Measurements from ENCODE around the gene DYSF. TPM values are rescaled to one million over a fixed set of nuclear protein-coding genes. Genes with fewer than 3 reads are reported as not detected.

The DYSF gene
- total RNA-seq, 4 donors from 2014 or later, result 2.8 to 14.9 (median 4.0) TPM

GRCh38 chr2:71689968-71690834 is 236.8 kb downstream of the DYSF start:
- Histone ChIP-seq H3K4me3 (no peak overlapping the region), H3K4me1 (no peaks in the 10 kb centered on the region), H3K9me3 (no peaks in the 10 kb centered on the region), H3K36me3 (no peaks in the 10 kb centered on the region), H3K27ac (no peak overlapping the region), H3K27me3 (no peaks in the 10 kb centered on the region)
- no peak for TF ChIP-seq POLR2A (IDR thresholded peaks at IDR 0.05)
- no peak for TF ChIP-seq CTCF (IDR thresholded peaks at IDR 0.05)
- DNase-seq, result peak in 1 of 3 donors; percentile 19

GRCh38 chr2:71690876-71691475 is 237.6 kb downstream of the DYSF start:
- TF ChIP-seq CTCF (IDR thresholded peaks at IDR 0.05) (no peak), POLR2A (IDR thresholded peaks at IDR 0.05) (no peak)
- Histone ChIP-seq H3K4me3 (no peak overlapping the region), H3K36me3 (no peaks in the 10 kb centered on the region), H3K9me3 (no peaks in the 10 kb centered on the region), H3K4me1 (no peaks in the 10 kb centered on the region), H3K27me3 (no peaks in the 10 kb centered on the region), H3K27ac (no peak overlapping the region)
- peak in 1 of 3 donors; percentile 22 for DNase-seq

- Histone ChIP-seq H3K4me1 (no peaks in the 10 kb centered on the region), H3K36me3 (no peaks in the 10 kb centered on the region), H3K9me3 (no peaks in the 10 kb centered on the region), H3K4me3 (no peak overlapping the region), H3K27ac (no peak overlapping the region), H3K27me3 (no peaks in the 10 kb centered on the region)
- TF ChIP-seq CTCF (IDR thresholded peaks at IDR 0.05) (no peak), POLR2A (IDR thresholded peaks at IDR 0.05) (no peak)
- DNase-seq, result peak in 1 of 3 donors; percentile 41
These were observed 238.5 kb downstream of the DYSF start for GRCh38 chr2:71691747-71692441.

GRCh38 chr2:71692621-71693277 is 239.4 kb downstream of the DYSF start:
- TF ChIP-seq POLR2A (IDR thresholded peaks at IDR 0.05) (no peak), CTCF (IDR thresholded peaks at IDR 0.05) (no peak)
- H3K4me3 ChIP-seq, result no peak overlapping the region
- DNase-seq, result peak in 1 of 3 donors; percentile 16
- H3K36me3 ChIP-seq, result no peaks in the 10 kb centered on the region
- no peak overlapping the region for H3K27ac ChIP-seq
- no peaks in the 10 kb centered on the region for H3K4me1 ChIP-seq
- H3K9me3 ChIP-seq, result no peaks in the 10 kb centered on the region
- H3K27me3 ChIP-seq, result no peaks in the 10 kb centered on the region

Data from Peyer's patch (tissue), 4 donors.